Activated naive CD4-positive, alpha-beta T cell treated with anti-CD3 and anti-CD28 coated beads, Interleukin-2, amount 50 U/mL, for 72 hours (primary cell): Measurements from ENCODE around the gene ST3GAL3. TPM values are rescaled to one million over a fixed set of nuclear protein-coding genes. Genes with fewer than 3 reads are reported as not detected.

Source experiments
- ATAC-seq, 2 donors: fragments of 150-1000 bp; cut with Tn5 transposase; 2 replicates each; pipeline ENCODE4 v1.10.0; 2021; ENCODE audit warnings: mild to moderate bottlenecking in 2 of 2, moderate library complexity in 2 of 2
- DNase-seq, 2 donors: peaks; one replicate each; pipeline ENCODE4 v3.0.0; 2021 to 2022; ENCODE audit warnings: low spot score in 2 of 2
- H3K27ac Mint-ChIP-seq, 2 donors: one replicate each; pipeline ENCODE4 v1.8.0; 2022; ENCODE audit warnings: mild to moderate bottlenecking in 2 of 2, mixed read lengths in 2 of 2
- H3K36me3 Mint-ChIP-seq, 2 donors: one replicate each; pipeline ENCODE4 v1.8.0; 2022; ENCODE audit warnings: mixed read lengths in 2 of 2
- H3K9me3 Mint-ChIP-seq, 2 donors: one replicate each; pipeline ENCODE4 v1.8.0; 2022; ENCODE audit warnings: mixed read lengths in 2 of 2
- total RNA-seq, 2 donors: library from RNA; stranded (reverse); gene quantifications; one replicate each; pipeline ENCODE4 v1.2.3, GENCODE V29; 2022

ST3GAL3 gene
- total RNA-seq, 2 donors from 2014 or later, result 21.8 to 22.3 TPM

DNA sequence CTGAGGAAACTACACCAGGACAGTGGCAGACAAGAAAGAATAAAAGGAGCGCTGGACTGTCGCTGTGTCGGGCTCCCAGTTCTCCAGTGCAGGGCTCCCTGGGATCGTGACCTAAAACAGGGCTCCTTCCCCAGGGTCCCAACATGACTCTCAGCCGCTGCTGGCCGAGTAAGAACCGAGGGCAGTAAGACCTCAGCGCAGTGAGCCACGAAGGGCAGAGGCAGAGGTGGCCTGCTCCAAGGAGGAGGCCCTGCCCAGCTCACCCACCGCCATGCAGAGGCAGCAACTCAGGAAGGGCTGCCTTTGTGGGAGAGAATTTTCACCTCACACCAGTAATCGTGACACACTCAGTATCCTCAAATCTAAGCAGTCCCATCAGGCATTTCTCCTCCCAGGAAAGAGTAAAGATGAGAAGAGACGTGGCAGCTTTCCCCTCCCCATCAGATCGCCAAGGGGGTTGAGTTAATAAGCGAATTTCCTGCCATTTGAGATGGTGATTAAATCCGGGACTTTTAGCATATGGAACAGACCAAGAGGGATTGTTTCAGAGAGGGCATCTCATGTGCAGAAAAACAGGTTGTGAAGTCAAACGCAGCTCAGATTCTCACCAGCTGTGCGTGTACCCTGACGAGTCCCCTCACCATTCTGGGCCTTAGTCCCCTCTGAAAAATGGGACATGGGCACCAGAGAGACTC lies 206.5 kb downstream of the ST3GAL3 start:
- H3K27ac Mint-ChIP-seq, result peak overlapping the region in 1 of 2 donors; percentile 57
- ATAC-seq (no peak), DNase-seq (no peak)
- no peaks in the 10 kb centered on the region for H3K9me3 Mint-ChIP-seq
- H3K36me3 Mint-ChIP-seq, result no peaks in the 10 kb centered on the region

DNA sequence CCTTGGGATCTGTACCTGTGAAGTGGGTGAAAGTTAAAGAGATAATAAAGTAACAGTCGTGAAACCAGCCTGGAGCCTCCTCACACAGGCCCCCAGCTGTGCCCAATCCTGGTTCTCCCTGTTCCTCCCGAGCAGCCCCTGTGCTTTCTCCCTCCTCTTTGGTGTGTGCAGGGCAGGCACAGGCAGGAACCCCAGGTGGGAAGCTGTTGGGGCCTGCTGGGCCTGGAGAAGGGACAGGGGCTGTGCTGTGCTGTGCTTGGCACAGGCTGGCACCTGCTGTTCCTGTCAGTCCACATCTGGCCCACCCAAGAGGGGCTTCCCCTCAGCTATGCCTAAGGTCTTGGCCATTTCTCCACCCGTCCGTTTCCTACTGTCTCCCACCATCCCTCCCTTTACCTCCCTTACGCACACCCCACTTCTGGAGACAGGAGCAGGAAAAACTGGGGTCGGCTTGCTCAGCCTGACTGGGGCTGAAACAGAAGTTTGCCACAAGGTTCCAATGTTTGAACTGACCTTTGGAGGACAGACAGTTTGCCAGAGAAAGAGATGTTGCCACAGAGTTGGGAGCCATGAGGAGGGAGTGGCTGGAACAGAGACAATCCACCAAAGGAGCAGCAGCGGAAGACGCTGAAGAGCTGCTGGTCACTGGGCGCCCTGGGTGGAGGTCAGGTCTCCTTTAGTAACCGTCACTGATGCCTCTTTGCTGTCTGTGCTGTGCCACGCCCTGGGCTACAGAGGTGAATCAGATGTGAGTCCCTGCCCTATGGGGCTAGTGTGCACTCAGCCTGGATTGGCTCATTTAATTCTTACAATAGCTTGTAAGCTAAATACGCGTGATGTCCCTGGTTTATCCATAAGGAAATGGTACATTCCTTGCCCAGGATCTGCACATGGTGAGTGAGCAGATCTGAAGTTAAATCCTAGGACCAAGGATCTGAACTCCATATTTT lies 207.5 kb downstream of the ST3GAL3 start:
- no peak for DNase-seq
- Mint-ChIP-seq H3K36me3 (no peaks in the 10 kb centered on the region), H3K9me3 (no peaks in the 10 kb centered on the region), H3K27ac (peak overlapping the region in 1 of 2 donors; percentile 34)
- no peak for ATAC-seq

DNA sequence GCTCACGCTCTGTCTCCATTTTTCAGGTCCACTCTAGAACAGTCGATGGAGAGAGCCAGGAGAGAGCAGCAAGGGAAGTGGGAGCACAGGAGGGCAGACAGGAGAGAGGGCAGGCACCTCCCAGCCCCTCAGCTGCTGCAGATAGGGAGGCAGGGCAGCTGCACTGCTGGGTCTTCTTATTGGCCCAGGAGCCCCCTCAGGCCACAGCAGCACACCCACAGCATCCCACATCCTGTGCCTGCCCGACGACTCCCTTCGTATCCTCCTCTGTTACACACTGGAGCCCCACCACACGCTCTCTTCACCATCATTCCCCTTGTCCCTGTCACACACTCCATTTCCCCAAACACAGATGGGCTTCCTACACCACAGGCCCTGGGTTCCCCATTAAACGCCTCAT lies 212.6 kb downstream of the ST3GAL3 start:
- ATAC-seq (no peak), DNase-seq (no peak)
- Mint-ChIP-seq H3K36me3 (no peaks in the 10 kb centered on the region), H3K9me3 (no peaks in the 10 kb centered on the region), H3K27ac (peak overlapping the region in 1 of 2 donors; percentile 39)

DNA sequence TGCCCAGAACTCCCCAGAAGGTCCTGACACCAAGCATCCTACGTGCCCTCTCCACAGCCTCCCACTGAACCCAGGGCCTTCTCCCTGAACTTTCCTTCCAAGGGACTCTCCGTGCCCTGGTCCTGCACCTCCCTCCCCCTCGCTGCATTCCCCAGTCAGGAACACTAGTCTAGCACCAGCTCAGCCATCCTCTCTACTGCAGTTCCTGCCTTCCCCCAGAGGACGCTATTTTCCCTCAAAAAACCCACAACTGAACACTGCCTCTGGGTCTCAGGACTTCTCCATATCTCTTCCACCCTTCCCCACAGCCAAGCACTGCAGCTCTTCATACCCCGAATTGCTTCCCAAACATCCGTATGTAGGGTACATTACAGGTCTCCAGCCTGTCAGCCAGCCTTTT lies 213.7 kb downstream of the ST3GAL3 start:
- no peak for DNase-seq
- no peak for ATAC-seq
- no peak overlapping the region for H3K27ac Mint-ChIP-seq
- no peaks in the 10 kb centered on the region for H3K36me3 Mint-ChIP-seq
- H3K9me3 Mint-ChIP-seq, result no peaks in the 10 kb centered on the region

DNA sequence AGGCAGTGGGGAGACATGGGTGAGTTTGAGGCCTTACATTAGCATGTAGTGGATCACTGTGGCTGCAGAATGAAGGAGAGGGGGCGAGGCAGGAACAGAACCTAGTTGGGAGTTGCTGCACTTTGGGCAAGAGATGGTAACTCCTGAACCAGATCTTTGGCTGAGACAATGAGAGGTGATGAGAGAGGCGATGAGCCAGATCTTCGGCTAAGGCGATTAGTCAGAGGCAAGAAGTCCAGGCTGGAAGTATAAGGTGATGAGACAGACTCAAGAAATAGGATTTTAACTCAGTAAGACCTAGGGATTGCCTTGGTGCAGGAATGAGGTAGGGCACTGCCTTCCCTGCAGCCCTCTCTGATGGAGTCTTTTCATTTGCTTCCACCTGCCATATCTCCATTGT lies 217.2 kb downstream of the ST3GAL3 start:
- ATAC-seq, result no peak

DNA sequence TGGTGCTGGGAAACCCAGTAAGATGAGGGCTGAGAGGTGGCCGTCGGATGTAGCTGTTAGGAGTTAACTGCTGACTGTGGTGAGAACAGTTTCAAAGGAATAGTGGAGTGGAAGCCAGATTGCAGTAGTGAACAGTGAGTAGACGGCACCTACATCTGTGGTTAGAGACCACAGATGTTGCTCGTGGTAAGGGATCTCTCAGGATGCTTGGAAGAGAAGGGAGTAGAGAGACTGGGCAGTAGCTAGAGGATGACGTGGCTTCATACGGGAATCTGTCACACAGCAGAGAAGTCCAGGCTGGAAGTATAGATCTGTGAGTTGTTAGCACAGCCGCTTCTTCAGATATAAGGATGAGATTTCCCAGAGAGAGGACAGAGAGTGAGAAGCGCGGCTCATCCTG lies 218.5 kb downstream of the ST3GAL3 start:
- no peak for ATAC-seq
- Mint-ChIP-seq H3K9me3 (no peaks in the 10 kb centered on the region), H3K27ac (no peak overlapping the region), H3K36me3 (no peaks in the 10 kb centered on the region)
- no peak for DNase-seq

More for the DNA sequence above, 217.2 kb downstream of the ST3GAL3 start:
- H3K27ac Mint-ChIP-seq, result no peak overlapping the region
- H3K36me3 Mint-ChIP-seq, result no peaks in the 10 kb centered on the region
- DNase-seq, result no peak
- no peaks in the 10 kb centered on the region for H3K9me3 Mint-ChIP-seq

DNA sequence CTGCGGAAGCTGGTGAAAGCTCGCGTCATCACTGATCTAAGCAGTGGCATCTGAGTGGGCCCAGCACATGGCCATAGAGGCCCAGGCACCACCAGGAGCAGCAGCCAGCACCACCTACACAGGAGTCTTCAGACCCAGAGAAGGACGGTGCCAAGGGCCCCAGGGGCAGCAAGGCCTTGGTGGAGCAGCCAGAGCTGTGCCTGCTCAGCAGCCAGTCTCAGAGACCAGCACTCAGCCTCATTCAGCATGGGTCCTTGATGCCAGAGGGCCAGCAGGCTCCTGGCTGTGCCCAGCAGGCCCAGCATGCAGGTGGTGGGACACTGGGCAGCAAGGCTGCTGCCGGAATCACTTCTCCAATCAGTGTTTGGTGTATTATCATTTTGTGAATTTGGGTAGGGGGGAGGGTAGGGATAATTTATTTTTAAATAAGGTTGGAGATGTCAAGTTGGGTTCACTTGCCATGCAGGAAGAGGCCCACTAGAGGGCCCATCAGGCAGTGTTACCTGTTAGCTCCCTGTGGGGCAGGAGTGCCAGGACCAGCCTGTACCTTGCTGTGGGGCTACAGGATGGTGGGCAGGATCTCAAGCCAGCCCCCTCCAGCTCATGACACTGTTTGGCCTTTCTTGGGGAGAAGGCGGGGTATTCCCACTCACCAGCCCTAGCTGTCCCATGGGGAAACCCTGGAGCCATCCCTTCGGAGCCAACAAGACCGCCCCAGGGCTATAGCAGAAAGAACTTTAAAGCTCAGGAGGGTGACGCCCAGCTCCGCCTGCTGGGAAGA lies 223.0 kb downstream of the ST3GAL3 start:
- ATAC-seq (peak in 1 of 2 donors; percentile 39), DNase-seq (no peak)
- Mint-ChIP-seq H3K36me3 (no peaks in the 10 kb centered on the region), H3K9me3 (no peaks in the 10 kb centered on the region), H3K27ac (no peak overlapping the region)

DNA sequence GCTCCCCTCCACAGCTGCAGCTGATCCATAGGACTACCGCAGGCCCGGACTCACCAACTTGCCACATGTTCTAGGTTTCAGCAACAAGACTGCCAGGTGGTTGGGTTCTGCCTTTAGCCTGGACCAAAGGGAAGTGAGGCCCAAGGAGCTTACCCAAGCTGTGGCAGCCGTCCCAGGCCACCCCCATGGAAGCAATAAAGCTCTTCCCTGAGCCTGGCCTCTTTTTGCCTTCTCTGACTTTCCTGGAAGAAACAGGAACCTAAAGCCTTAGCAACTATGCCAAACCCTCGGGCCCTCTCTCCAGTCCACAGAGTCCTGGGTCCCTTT lies 223.6 kb downstream of the ST3GAL3 start:
- H3K9me3 Mint-ChIP-seq, result no peaks in the 10 kb centered on the region
- H3K36me3 Mint-ChIP-seq, result no peaks in the 10 kb centered on the region
- DNase-seq (no peak), ATAC-seq (no peak)
- no peak overlapping the region for H3K27ac Mint-ChIP-seq

DNA sequence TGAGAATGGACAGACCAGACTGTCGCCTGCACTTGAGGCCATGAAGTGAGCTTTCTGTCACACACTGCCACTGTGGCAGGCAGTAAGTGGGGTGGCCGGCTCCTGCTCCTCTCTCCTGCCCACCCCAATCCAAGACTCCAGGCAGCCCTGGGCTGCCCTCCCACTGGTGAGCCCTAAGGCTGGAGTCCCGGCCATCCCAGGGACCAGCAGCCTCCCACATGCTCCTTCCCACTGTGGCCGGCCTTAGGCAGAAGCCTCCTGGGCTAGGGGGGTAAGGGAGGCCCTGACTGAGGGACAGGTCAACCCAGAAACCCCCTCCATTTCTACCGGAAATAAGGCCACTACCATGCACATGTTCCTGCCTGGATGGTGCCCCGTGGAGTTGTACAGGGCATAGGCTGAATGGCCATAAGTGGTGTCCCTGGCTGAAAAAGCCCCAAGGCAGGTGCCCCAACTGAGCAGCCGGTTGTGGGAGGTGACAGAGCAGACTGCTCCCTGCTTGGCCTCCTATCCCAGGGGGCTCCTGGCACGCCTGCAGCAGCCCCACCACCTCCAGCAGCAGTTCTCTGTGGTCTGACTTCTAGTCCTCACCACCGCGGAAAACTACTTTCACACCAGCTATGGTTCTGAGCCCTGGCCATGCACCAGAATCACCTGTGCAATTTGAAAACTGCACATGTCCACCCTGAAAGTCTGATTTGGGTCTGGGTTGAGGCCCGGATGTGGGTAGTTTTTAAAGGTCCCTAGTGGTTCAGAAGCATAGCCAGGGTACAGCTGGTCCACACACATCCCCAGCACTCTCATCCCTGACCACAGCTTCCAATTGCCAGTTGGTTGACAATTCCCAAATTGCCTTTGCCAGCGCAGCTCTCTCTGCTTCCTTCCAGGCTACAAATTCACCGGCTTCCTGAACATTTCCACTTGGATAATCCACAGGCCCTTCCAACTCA lies 224.7 kb downstream of the ST3GAL3 start:
- Mint-ChIP-seq H3K36me3 (no peaks in the 10 kb centered on the region), H3K27ac (no peak overlapping the region), H3K9me3 (no peaks in the 10 kb centered on the region)
- no peak for DNase-seq
- no peak for ATAC-seq

DNA sequence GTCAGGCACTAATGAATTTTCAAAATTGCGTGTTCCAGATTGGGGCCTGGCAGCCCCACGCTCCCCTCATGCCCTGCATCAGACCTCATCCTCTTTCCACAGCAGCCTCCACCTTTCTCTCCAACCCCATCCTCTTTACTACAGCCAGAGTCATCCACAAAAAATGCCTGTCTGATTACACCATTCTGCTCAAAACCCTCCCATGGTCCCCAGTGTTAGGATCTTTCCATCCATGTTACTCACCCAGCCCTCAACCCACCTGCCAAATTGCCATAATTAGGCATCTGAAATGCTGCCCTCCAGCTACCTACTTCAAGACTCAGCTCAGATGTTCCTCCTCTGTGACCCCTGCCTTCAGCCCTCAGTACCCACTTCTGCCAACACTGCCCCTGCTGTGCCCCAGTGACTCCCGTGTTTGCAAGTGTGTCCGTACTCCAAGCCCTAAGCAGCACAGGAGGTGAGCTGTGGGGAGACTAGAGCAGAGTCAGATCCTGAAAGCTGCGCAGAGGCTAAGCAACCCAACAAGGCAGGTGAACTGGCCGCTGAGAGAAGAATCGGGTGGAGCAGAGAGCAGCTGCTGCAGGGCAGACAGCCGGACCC lies 225.6 kb downstream of the ST3GAL3 start:
- Mint-ChIP-seq H3K9me3 (no peaks in the 10 kb centered on the region), H3K36me3 (no peaks in the 10 kb centered on the region), H3K27ac (no peak overlapping the region)
- ATAC-seq (no peak), DNase-seq (no peak)

DNA sequence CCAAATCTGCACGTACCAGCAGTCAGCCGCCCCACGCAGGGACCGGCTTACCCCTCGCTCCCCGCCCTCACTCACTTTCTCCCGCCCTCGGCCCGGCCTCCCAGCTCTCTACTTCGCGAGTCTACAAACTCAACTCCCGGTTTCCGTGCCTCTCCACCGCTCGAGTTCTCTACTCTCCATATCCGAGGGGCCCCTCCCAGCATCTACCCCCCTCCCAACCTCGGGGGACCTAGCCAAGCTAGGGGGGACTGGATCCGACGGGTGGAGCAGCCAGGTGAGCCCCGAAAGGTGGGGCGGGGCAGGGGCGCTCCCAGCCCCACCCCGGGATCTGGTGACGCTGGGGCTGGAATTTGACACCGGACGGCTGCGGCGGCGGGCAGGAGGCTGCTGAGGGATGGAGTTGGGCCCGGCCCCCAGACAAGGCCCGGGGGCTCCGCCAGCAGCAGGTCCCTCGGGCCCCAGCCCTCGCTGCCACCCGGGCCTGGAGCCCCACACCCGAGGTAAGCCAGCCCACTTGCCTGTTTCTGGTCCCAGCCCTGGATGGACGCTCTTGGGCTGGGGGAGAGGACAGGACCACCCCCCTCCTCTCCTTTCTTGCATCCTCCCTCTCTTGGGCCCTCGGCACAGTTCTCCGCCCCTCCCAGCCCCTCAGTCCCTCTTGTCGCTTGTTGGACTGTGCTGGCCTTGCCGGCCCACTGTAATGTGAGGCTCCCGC lies 226.2 kb downstream of the ST3GAL3 start, which contains the start of gene ARTN:
Gene ARTN, plus strand, starts transcription at position 416 of the 715 bp plus-strand sequence. CDS start 1,856 bp downstream, outside the sequence.
- Mint-ChIP-seq H3K9me3 (no peaks in the 10 kb centered on the region), H3K27ac (peak within 1 kb of the TSS in 1 of 2 donors; percentile 81), H3K36me3 (no peaks in the 10 kb centered on the region)
- ATAC-seq (no peak), DNase-seq (no peak)

DNA sequence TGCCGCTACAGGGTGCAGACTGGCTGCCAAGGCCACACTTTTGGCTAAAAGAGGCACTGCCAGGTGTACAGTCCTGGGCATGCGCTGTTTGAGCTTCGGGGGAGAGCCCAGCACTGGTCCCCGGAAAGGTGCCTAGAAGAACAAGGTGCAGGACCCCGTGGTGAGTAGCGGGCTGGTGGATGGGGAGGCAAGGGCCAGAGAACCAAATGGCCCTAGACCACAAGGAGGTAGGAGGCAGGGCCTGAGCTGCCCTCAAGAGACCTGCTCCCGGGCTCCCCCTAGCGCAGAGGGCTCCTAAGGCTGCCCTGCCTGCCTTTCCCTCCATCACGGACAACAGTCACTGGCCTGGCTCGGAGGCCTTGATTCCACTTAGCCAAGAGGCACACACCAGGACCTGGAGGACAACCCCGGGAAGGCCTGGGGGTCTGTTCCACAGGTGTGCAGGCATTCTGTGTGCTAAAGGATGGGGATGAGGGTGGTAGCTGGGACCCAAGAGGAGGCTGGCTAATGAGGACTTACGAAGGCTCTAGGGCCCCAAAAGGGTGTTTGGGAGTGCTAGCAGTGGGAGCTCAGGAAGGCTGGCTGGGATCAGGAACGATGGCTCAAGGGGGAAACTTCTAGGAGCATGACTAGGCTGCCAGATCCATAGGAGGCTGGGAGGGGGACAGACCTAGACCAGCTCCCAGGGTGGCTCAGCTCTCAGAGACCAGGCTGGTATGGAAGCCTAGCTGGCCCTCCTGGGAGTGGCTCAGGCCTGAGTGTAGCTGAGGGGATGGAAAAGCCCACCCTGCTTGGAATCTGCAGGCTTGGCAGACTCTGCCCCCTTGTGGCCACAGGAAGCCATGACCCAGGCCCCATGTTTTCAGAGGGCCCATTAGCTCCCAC lies 227.0 kb downstream of the ST3GAL3 start:
- DNase-seq (peak in 1 of 2 donors; percentile 78), ATAC-seq (peak; percentile 67 to 68)
- no peaks in the 10 kb centered on the region for H3K9me3 Mint-ChIP-seq

DNA sequence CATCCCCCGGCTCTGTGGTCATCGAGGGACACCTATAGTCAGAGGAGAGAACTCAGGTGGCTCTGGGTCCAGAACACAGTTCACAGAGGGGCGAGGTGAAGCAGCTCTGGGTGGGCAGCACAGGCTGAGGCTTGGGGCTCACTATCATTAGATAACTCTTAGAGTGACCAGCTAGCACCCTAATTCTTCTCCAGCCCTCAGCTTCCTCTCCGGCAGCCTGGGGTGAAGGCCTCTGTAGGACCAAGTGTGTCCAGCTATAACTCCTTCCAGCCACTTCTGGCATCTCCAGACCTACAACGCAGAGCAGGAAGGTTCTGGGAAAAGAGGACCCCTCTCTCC lies 227.6 kb downstream of the ST3GAL3 start:
- H3K9me3 Mint-ChIP-seq, result no peaks in the 10 kb centered on the region
- ATAC-seq (no peak), DNase-seq (no peak)
- no peaks in the 10 kb centered on the region for H3K36me3 Mint-ChIP-seq
- no peak overlapping the region for H3K27ac Mint-ChIP-seq

More for the DNA sequence above, 227.0 kb downstream of the ST3GAL3 start:
- Mint-ChIP-seq H3K27ac (no peak overlapping the region), H3K36me3 (no peaks in the 10 kb centered on the region)

DNA sequence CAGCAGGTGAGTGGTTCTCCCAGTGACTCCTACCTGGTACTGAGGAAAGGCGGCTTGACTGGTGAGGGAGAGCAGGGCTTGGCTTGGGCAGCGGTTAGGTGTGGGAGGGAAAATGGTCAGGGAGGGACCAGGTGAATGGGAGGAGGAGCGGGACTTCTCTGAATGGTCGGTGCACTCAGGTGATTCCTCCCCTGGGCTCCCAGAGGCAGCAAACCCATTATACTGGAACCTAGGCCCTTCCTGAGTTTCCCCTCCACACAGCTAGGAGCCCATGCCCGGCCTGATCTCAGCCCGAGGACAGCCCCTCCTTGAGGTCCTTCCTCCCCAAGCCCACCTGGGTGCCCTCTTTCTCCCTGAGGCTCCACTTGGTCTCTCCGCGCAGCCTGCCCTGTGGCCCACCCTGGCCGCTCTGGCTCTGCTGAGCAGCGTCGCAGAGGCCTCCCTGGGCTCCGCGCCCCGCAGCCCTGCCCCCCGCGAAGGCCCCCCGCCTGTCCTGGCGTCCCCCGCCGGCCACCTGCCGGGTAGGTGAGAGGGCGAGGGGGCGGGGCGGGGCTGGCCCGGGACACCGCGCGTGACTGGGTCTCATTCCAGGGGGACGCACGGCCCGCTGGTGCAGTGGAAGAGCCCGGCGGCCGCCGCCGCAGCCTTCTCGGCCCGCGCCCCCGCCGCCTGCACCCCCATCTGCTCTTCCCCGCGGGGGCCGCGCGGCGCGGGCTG lies 228.5 kb downstream of the ST3GAL3 start:
- no peak for ATAC-seq
- DNase-seq, result no peak
- Mint-ChIP-seq H3K27ac (no peak overlapping the region), H3K36me3 (no peaks in the 10 kb centered on the region), H3K9me3 (no peaks in the 10 kb centered on the region)
